Measurements from ENCODE around the gene HAUS6.
"Not testable (repeated sequence)": the region's sequence is repeated elsewhere in the genome, so short reads cannot be mapped to it uniquely, and the experiment has no call there.

HAUS6 gene

GRCh38 chr9:19028835-19029451 is 73.8 kb downstream of the HAUS6 start:
- intact Hi-C loops (cut with DNase I; ENCODE audit: low total_unique reads), result loop anchor here (5.0 kb wide), 1 partner anchor 772 kb away; no protein-coding TSS in a partner anchor
- peaks cover 0 to 7% of the 10 kb centered on the region in 2 donors for H3K27me3 ChIP-seq
- TF ChIP-seq CTCF (IDR thresholded peaks at IDR 0.05), result peak; percentile 71 to 75
- no peak overlapping the region for H3K4me3 ChIP-seq
- H3K4me1 ChIP-seq, result no peaks in the 10 kb centered on the region
- no peaks in the 10 kb centered on the region for H3K36me3 ChIP-seq
- H3K9me3 ChIP-seq, result no peaks in the 10 kb centered on the region
- no peak for DNase-seq
- H3K27ac ChIP-seq, result no peak overlapping the region

GRCh38 chr9:19027825-19028224 is 74.9 kb downstream of the HAUS6 start:
- Histone ChIP-seq H3K27me3 (peaks cover 0 to 7% of the 10 kb centered on the region in 2 donors), H3K9me3 (no peaks in the 10 kb centered on the region), H3K4me3 (no peak overlapping the region), H3K4me1 (no peaks in the 10 kb centered on the region), H3K27ac (no peak overlapping the region), H3K36me3 (no peaks in the 10 kb centered on the region)
- no peak for TF ChIP-seq CTCF (IDR thresholded peaks at IDR 0.05)
- intact Hi-C loops (cut with DNase I; ENCODE audit: low total_unique reads), result loop anchor here (5.0 kb wide), 1 partner anchor 771 kb away; no protein-coding TSS in a partner anchor
- no peak for DNase-seq

GRCh38 chr9:19026375-19026774 is 76.3 kb downstream of the HAUS6 start:
- Histone ChIP-seq H3K27ac (no peak overlapping the region), H3K36me3 (no peaks in the 10 kb centered on the region), H3K4me3 (no peak overlapping the region), H3K27me3 (peaks cover 0 to 7% of the 10 kb centered on the region in 2 donors), H3K9me3 (no peaks in the 10 kb centered on the region), H3K4me1 (no peaks in the 10 kb centered on the region)
- no peak for TF ChIP-seq CTCF (IDR thresholded peaks at IDR 0.05)
- DNase-seq, result no peak
- intact Hi-C loops (cut with DNase I; ENCODE audit: low total_unique reads), result loop anchor here (5.0 kb wide), 1 partner anchor 769 kb away; no protein-coding TSS in a partner anchor

GRCh38 chr9:19023078-19023477 is 79.6 kb downstream of the HAUS6 start:
- TF ChIP-seq CTCF (IDR thresholded peaks at IDR 0.05), result no peak
- H3K9me3 ChIP-seq, result no peaks in the 10 kb centered on the region
- no peak for DNase-seq
- H3K27ac ChIP-seq, result no peak overlapping the region
- intact Hi-C loops (cut with DNase I; ENCODE audit: low total_unique reads), result no loop called here
- H3K27me3 ChIP-seq, result no peaks in the 10 kb centered on the region
- no peaks in the 10 kb centered on the region for H3K36me3 ChIP-seq
- no peak overlapping the region for H3K4me3 ChIP-seq
- no peaks in the 10 kb centered on the region for H3K4me1 ChIP-seq

- no peak overlapping the region for H3K27ac ChIP-seq
- no peaks in the 10 kb centered on the region for H3K27me3 ChIP-seq
- intact Hi-C loops (cut with DNase I; ENCODE audit: low total_unique reads), result no loop called here
- no peaks in the 10 kb centered on the region for H3K9me3 ChIP-seq
- H3K36me3 ChIP-seq, result no peaks in the 10 kb centered on the region
- no peak for TF ChIP-seq CTCF (IDR thresholded peaks at IDR 0.05)
- H3K4me3 ChIP-seq, result no peak overlapping the region
- DNase-seq, result no peak
- no peaks in the 10 kb centered on the region for H3K4me1 ChIP-seq
Observed at GRCh38 chr9:19022206-19022605, 80.5 kb downstream of the HAUS6 start.

GRCh38 chr9:19021649-19022048 is 81.1 kb downstream of the HAUS6 start:
- H3K27ac ChIP-seq; DNase-seq; H3K36me3 ChIP-seq; H3K4me3 ChIP-seq; intact Hi-C loops (cut with DNase I; ENCODE audit: low total_unique reads); H3K4me1 ChIP-seq; H3K27me3 ChIP-seq; H3K9me3 ChIP-seq: not testable (repeated sequence)

Measured in tibial artery (tissue), 4 donors.